Fibroblast of villous mesenchyme (primary cell): ENCODE data around the gene F2RL3. TPM values are rescaled to one million over a fixed set of nuclear protein-coding genes. Genes with fewer than 3 reads are reported as not detected.
A peak's percentile ranks its signal among the peaks of the same experiment; 100 is the strongest.

ENCODE experiments used
- DNase-seq: peaks from one replicate; pipeline ENCODE4 v3.0.0-alpha.2; 2010; ENCODE audit warnings: low read depth
- H3K4me3 ChIP-seq: 2 replicates; pipeline ENCODE4 v1.5.1; 2011; ENCODE audit warnings: low read depth, mild to moderate bottlenecking, low read length
- CTCF ChIP-seq: IDR thresholded peaks from 2 replicates; pipeline ENCODE4 v1.5.1; 2012; ENCODE audit warnings: low read depth, mild to moderate bottlenecking, low read length; ENCODE audit not compliant: insufficient read depth
- total RNA-seq: library from RNA; depleted of rRNA; stranded (reverse); fragments of >200 nt; gene quantifications from 2 replicates; pipeline ENCODE4 v1.2.3, GENCODE V29; 2012

F2RL3 gene
- total RNA-seq, 1 donor, result 0.43 TPM

DNA sequence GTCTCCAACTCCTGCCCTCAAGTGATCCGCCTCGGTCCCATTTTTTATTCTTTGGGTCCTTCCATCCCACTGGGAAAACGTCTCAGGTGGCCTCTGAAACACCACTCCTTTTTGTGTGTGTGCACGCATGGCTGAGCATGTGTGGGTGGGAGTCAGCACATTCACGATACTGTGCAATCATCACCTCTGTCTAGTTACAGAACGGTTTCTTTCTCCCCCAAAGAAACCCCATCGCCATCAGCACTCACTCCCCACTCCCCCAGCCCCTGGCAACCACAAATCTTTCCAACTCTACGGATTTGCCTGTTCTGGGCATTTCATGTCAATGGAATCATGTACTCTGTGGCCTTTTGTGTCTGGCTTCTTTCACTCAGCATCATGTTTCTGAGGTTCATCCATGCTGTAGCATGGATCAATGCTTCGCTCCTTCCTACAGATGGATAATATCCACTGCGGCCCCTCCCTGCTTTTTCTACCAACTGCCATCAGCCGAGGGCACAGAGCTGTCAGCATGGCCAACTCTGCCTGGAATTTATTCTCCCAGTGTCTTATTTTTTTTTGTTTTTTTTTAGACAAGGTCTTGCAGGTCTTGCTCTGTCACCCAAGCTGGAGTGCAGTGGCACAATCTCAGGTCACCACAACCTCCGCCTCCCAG, 9.7 kb downstream of the F2RL3 start:
- H3K4me3 ChIP-seq, result no peak overlapping the region
- TF ChIP-seq CTCF, result no peak
- DNase-seq, result no peak

DNA sequence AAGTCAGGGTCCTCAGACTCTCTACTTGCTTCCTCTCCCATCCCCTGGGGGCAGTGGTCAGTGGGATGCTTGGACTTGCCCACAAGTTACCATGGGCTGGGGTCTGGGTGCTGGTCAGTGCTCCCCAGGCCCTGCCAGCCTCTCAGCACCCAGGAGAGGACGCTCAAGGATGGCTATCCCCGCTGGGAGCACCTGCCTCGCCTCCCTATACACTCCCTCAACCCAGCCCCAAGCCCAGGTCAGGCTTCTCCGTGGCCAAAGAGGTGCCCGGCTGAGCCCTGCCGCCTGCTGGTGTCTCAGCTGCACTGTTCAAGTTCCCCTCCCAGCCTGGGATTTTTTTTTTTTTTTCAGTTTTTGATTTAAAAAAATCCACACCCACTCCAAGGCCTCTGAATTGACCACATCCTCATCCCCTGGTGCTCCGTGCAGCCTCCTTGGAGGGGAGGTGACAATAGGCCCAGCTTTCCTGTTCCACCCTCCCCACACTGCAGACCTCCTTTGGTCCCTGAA, 10.8 kb downstream of the F2RL3 start:
- peak; percentile 77 for TF ChIP-seq CTCF
- H3K4me3 ChIP-seq, result no peak overlapping the region
- peak; percentile 26 for DNase-seq

DNA sequence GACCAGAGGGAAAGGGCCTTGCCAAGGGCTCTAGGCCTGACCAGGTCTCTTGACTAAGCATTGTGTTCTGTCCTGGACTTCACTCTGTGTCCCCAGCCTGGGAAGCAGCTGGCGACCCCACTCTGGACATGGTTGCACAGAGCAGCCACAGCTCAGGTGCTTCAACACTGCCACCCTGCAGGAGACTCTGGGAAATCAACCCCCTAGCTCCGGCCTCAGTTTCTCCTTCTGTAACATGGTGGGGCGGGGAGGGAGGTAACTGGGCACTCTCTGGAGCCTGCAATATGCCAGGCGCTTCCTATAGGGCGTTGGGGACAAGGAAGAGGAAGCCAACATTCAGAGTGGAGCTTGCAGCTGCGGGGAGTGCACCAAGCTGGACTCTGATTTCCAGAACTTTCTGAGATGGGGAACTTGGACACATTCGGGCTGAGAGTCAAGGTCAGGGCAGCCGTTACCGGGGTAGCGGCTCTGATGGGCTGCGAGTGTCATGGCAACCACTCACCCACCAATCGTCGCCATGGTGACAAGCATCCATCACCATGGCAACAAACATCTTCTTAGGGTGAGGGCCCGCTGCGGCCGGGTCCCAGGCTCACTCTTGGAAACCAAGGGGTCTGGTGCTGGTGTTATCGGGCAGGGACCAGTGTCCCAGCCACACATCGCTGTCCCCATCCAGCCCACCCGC, 12.8 kb downstream of the F2RL3 start:
- TF ChIP-seq CTCF, result no peak
- DNase-seq, result no peak
- H3K4me3 ChIP-seq, result no peak overlapping the region

DNA sequence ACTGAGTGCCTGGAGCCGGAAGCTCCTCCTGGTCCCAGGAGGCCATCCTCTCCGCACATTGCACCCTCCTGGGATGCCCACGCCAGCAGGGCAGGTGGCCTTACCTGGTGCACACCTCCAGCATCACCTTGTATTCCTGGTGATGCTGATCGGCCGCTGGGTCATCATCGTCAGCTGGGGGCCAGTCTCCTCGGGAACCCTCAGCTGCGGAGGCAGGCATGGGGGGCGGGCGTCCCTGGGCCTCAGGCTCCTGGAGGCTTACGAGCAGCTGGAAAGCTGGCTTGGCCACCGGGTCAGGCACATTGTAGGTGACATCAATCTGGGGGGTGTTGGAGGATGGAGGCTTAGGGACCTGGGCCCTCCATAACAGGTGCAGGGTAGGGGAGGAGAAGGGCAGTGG, 13.7 kb downstream of the F2RL3 start:
- H3K4me3 ChIP-seq, result no peak overlapping the region
- no peak for DNase-seq
- TF ChIP-seq CTCF, result no peak

DNA sequence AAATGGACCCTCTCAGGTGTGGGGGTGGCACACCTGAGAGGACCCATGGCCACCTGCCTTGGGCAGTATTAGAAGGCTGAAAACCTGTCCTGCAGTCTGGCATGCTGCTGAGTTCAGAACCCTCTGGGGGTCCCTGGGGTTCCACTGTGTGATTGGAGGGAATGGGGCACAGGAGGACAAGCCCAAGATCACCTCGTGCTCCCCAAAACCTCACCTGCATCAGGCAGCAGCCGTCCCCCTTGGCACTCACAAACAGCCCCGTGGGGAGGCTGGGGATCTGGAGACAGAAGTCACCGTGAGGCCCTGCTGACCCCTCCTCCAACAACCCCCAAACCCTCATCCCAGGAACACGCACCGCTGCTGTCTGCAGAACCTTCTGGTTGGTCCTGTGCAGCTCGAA, 14.5 kb downstream of the F2RL3 start:
- H3K4me3 ChIP-seq, result no peak overlapping the region
- no peak for DNase-seq
- no peak for TF ChIP-seq CTCF

- no peak for TF ChIP-seq CTCF
- DNase-seq, result no peak
These were observed 15.8 kb downstream of the F2RL3 start for GRCh38 chr19:16904599-16904998.

DNA sequence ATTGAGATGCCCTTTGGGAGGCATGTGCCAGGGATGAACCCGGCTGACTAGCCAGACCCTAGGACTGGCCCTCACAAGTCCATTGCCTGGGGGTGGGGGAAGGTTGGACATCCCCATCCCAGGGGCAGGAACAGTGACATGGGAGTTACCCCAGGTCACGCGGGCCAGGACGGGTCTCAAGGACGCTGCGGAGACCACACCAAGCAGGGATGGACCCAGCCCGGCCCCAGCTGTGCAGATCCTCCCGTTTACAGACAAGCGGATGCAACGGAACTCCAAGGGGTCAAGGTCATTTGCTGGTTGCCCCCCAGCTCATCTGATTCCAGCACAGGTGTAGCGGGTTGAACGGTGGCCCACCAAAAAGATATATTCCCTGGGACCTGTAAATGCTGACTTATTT, 20.0 kb downstream of the F2RL3 start:
- TF ChIP-seq CTCF, result no peak
- DNase-seq, result no peak
- H3K4me3 ChIP-seq, result no peak overlapping the region

More at GRCh38 chr19:16904599-16904998, 15.8 kb downstream of the F2RL3 start:
- H3K4me3 ChIP-seq, result no peak overlapping the region
